Astrocyte (in vitro differentiated cells and primary cell): ENCODE data around the gene KDM7A. TPM values are rescaled to one million over a fixed set of nuclear protein-coding genes. Genes with fewer than 3 reads are reported as not detected.
A peak's percentile ranks its signal among the peaks of the same experiment; 100 is the strongest.

Source experiments
- DNase-seq: peaks from one replicate; pipeline ENCODE4 v3.0.0-alpha.2; 2010; ENCODE audit warnings: low read depth
- FAIRE-seq: peaks from 2 replicates; lab custom pipeline; 2011; peaks lifted over from hg19 to GRCh38; lab: Jason Lieb, UNC
- H2AFZ ChIP-seq: 2 replicates; pipeline ENCODE4 v1.6.0; 2012; ENCODE audit warnings: low read depth, low read length, inconsistent platforms
- H3K27ac ChIP-seq: 2 replicates; pipeline ENCODE4 v1.5.1; 2011; ENCODE audit warnings: low read depth, low read length, inconsistent platforms
- H3K27me3 ChIP-seq: 2 replicates; pipeline ENCODE4 v1.6.0; 2011; ENCODE audit warnings: low read length, inconsistent platforms; ENCODE audit not compliant: insufficient read depth
- H3K36me3 ChIP-seq: 2 replicates; pipeline ENCODE4 v1.5.1; 2011; ENCODE audit warnings: low read length, inconsistent platforms; ENCODE audit not compliant: insufficient read depth
- H3K4me1 ChIP-seq: 2 replicates; pipeline ENCODE4 v1.5.1; 2011; ENCODE audit warnings: low read length, inconsistent platforms; ENCODE audit not compliant: insufficient read depth
- H3K4me2 ChIP-seq: 2 replicates; pipeline ENCODE4 v1.6.0; 2012; ENCODE audit warnings: low read length, inconsistent platforms
- H3K4me3 ChIP-seq: 2 replicates; pipeline ENCODE4 v1.5.1; 2011; ENCODE audit warnings: low read depth, mild to moderate bottlenecking, low read length, inconsistent platforms; ENCODE audit not compliant: insufficient read depth
- H3K79me2 ChIP-seq: 2 replicates; pipeline ENCODE4 v1.6.0; 2012; ENCODE audit warnings: mild to moderate bottlenecking, low read length, inconsistent platforms; ENCODE audit not compliant: insufficient read depth
- H3K9ac ChIP-seq: 2 replicates; pipeline ENCODE4 v1.6.0; 2012; ENCODE audit warnings: mild to moderate bottlenecking, low read length, inconsistent platforms
- H3K9me3 ChIP-seq: 2 replicates; pipeline ENCODE4 v1.5.1; 2012; ENCODE audit warnings: low read depth, mild to moderate bottlenecking, low read length, inconsistent platforms; ENCODE audit not compliant: insufficient read depth
- H4K20me1 ChIP-seq: 2 replicates; pipeline ENCODE4 v1.6.0; 2012; ENCODE audit warnings: low read length, inconsistent platforms; ENCODE audit not compliant: insufficient read depth
- H3K27ac Mint-ChIP-seq: one replicate; pipeline ENCODE4 v1.8.0; 2021; ENCODE audit warnings: mild to moderate bottlenecking, mixed read lengths; ENCODE audit not compliant: unreplicated experiment
- H3K27me3 Mint-ChIP-seq: one replicate; pipeline ENCODE4 v1.8.0; 2021; ENCODE audit warnings: low read depth, mixed read lengths; ENCODE audit not compliant: unreplicated experiment
- H3K36me3 Mint-ChIP-seq: one replicate; pipeline ENCODE4 v1.8.0; 2021; ENCODE audit warnings: low read depth, mixed read lengths; ENCODE audit not compliant: unreplicated experiment
- H3K4me1 Mint-ChIP-seq: one replicate; pipeline ENCODE4 v1.8.0; 2021; ENCODE audit warnings: low read depth, mixed read lengths; ENCODE audit not compliant: unreplicated experiment
- H3K4me3 Mint-ChIP-seq: one replicate; pipeline ENCODE4 v1.8.0; 2021; ENCODE audit warnings: mild to moderate bottlenecking, moderate library complexity, mixed read lengths; ENCODE audit not compliant: unreplicated experiment
- H3K9me3 Mint-ChIP-seq: one replicate; pipeline ENCODE4 v1.8.0; 2021; ENCODE audit warnings: mild to moderate bottlenecking, mixed read lengths; ENCODE audit not compliant: unreplicated experiment
- CTCF ChIP-seq: IDR thresholded peaks from 2 replicates; pipeline ENCODE4 v1.5.1; 2011; ENCODE audit warnings: low read depth, mild to moderate bottlenecking, inconsistent platforms, low read length, moderate library complexity; ENCODE audit not compliant: insufficient read depth
- EZH2 ChIP-seq: IDR thresholded peaks from 2 replicates; pipeline ENCODE4 v1.6.1; 2012; ENCODE audit warnings: mild to moderate bottlenecking, low read length, inconsistent platforms; ENCODE audit not compliant: insufficient read depth
- total RNA-seq: library from RNA; stranded (reverse); gene quantifications from 2 replicates; pipeline ENCODE4 v1.2.1, GENCODE V29; 2021

The KDM7A gene
- total RNA-seq, 1 donor from 2014 or later = 5.4 TPM

DNA sequence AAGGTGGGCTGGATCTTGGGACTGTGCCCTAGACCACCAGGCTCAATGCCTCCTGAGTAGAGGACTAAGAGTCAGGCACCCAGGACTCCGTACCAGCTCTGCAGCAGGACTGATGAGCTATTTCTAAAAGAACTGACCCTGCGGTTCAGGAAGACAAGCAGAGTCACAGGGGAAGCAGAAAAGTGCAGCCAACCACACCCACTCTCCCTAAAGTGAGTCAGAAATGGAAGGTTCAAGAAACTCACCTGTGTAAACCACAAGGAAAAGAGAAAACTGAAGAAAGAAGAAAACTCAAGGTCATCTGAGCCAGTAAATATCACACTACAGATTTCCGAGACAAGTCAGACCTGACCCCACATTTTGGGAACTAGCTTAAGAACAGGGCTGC is 116.5 kb downstream of the KDM7A start:
- peak overlapping the region; percentile 92 for H3K4me3 Mint-ChIP-seq
- no peak overlapping the region for H3K4me3 ChIP-seq
- no peaks in the 10 kb centered on the region for H3K9me3 ChIP-seq
- H3K4me1 Mint-ChIP-seq = peaks cover 41% of the 10 kb centered on the region
- H2AFZ ChIP-seq = no peak overlapping the region
- no peaks in the 10 kb centered on the region for H3K36me3 ChIP-seq
- no peaks in the 10 kb centered on the region for H3K27me3 Mint-ChIP-seq
- no peaks in the 10 kb centered on the region for H3K27me3 ChIP-seq
- H3K27ac Mint-ChIP-seq = no peak overlapping the region
- no peak overlapping the region for H3K9ac ChIP-seq
- DNase-seq (no peak), FAIRE-seq (no peak)
- peaks cover 17% of the 10 kb centered on the region for H3K4me1 ChIP-seq
- peak overlapping the region; percentile 84 for H3K4me2 ChIP-seq
- H3K9me3 Mint-ChIP-seq = peaks cover 8% of the 10 kb centered on the region
- H3K79me2 ChIP-seq = no peaks in the 10 kb centered on the region
- TF ChIP-seq EZH2 (no peak), CTCF (no peak)
- peaks cover 29% of the 10 kb centered on the region for H3K36me3 Mint-ChIP-seq
- no peak overlapping the region for H3K27ac ChIP-seq
- peaks cover 15% of the 10 kb centered on the region for H4K20me1 ChIP-seq

DNA sequence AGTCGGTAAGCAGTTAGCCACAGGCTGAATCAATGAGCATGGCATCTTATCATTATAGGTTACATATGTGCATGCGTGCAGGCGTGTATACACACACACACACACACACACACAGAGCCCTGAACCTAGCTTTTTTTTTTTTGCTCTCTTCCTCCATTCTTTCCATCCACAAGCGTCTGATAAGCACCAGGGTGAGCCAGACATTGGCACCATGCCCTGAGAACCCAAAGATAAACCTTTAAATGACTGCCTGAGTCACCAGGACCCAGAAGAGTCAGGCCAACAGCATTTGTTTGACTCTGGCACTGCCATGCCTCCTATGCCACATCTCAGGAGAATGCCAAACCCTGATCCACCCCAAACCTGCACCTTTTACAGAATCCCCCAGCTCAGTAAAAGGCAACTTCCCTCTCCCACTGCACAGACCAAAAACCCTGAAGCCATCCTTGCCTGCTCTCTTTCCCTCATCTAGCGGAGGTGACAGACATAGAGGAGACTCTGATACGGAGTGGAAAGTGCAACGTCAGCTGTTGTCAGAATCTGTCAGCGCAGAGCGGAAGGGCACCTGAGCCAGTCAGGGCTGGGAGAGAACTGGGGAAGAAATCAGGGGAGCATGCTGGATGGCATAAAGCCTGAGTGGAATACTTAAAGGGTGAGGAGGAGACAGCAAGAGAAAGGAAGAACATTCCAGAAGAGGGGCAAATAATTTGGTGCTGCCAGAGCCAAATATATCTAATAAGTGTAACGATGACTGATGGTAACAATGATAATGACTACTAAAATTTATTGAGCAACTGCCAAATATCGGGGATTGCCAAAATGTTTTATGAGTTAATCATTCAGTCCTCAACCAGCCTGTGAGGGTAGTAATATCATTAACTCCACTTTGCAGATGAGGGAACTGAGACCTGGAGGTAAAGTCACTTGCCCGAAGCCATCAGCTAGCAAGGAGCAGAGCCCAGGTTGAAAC is 117.2 kb downstream of the KDM7A start:
- peaks cover 32% of the 10 kb centered on the region for H3K36me3 Mint-ChIP-seq
- peak overlapping the region; percentile 84 for H3K4me2 ChIP-seq
- H3K36me3 ChIP-seq = no peaks in the 10 kb centered on the region
- DNase-seq = peak; percentile 96
- TF ChIP-seq EZH2 = no peak
- no peak for TF ChIP-seq CTCF
- peaks cover 8% of the 10 kb centered on the region for H3K9me3 Mint-ChIP-seq
- H3K79me2 ChIP-seq = no peaks in the 10 kb centered on the region
- peak overlapping the region; percentile 28 for H3K9ac ChIP-seq
- H3K4me3 ChIP-seq = no peak overlapping the region
- no peak overlapping the region for H2AFZ ChIP-seq
- H3K4me3 Mint-ChIP-seq = peak overlapping the region; percentile 92
- H3K27me3 Mint-ChIP-seq = no peaks in the 10 kb centered on the region
- H3K9me3 ChIP-seq = no peaks in the 10 kb centered on the region
- H3K27me3 ChIP-seq = no peaks in the 10 kb centered on the region
- H3K4me1 ChIP-seq = peaks cover 17% of the 10 kb centered on the region
- peaks cover 41% of the 10 kb centered on the region for H3K4me1 Mint-ChIP-seq
- FAIRE-seq = peak; percentile 49
- H3K27ac Mint-ChIP-seq = no peak overlapping the region
- peaks cover 15% of the 10 kb centered on the region for H4K20me1 ChIP-seq
- peak overlapping the region; percentile 41 for H3K27ac ChIP-seq

- FAIRE-seq = no peak
- H3K4me2 ChIP-seq = no peak overlapping the region
- H3K27ac Mint-ChIP-seq = no peak overlapping the region
- H3K9me3 Mint-ChIP-seq = peaks cover 3% of the 10 kb centered on the region
- peaks cover 17% of the 10 kb centered on the region for H3K4me1 ChIP-seq
- H3K79me2 ChIP-seq = no peaks in the 10 kb centered on the region
- no peak overlapping the region for H3K27ac ChIP-seq
- no peak overlapping the region for H3K4me3 ChIP-seq
- no peaks in the 10 kb centered on the region for H3K27me3 ChIP-seq
- H2AFZ ChIP-seq = no peak overlapping the region
- no peaks in the 10 kb centered on the region for H3K36me3 ChIP-seq
- no peak overlapping the region for H3K4me3 Mint-ChIP-seq
- no peaks in the 10 kb centered on the region for H3K9me3 ChIP-seq
- H3K9ac ChIP-seq = no peak overlapping the region
- peaks cover 15% of the 10 kb centered on the region for H4K20me1 ChIP-seq
- H3K27me3 Mint-ChIP-seq = no peaks in the 10 kb centered on the region
- peaks cover 39% of the 10 kb centered on the region for H3K36me3 Mint-ChIP-seq
- TF ChIP-seq CTCF (no peak), EZH2 (no peak)
- DNase-seq = no peak
- peaks cover 41% of the 10 kb centered on the region for H3K4me1 Mint-ChIP-seq
These were observed 118.3 kb downstream of the KDM7A start for GRCh38 chr7:140058517-140058916.
